Caco-2 (cell line): ENCODE data around the gene ANTXR2. TPM values are rescaled to one million over a fixed set of nuclear protein-coding genes. Genes with fewer than 3 reads are reported as not detected.
"Not testable (repeated sequence)": the region's sequence is repeated elsewhere in the genome, so short reads cannot be mapped to it uniquely, and the experiment has no call there.

Experiments
- BruUV-seq: library from RNA; stranded (reverse); fragments of 400-500 nt; replicated peaks from 2 replicates; lab custom pipeline; 2021; lab: Mats Ljungman, UMichigan
- CTCF ChIA-PET: fragments of 300-600 bp; sonication (Branson Sonifier 250); formaldehyde crosslinking; loops from one replicate; lab custom pipeline; 2022; ENCODE audit warnings: antibody characterized with exemption; lab: Charles Lee
- POLR2A ChIA-PET: fragments of 300-600 bp; sonication (Branson Sonifier 250); formaldehyde crosslinking; loops from one replicate; lab custom pipeline; 2022; ENCODE audit warnings: antibody characterized with exemption; lab: Charles Lee
- DNase-seq, 2 experiments: peaks; one replicate each; pipeline versions ENCODE4 v3.0.0 to v3.0.0-alpha.2; 2020 to 2022
- H3K27me3 ChIP-seq: replicated peaks from 2 replicates; pipeline ENCODE4 v1.6.0; 2011; ENCODE audit warnings: low read length; ENCODE audit not compliant: control insufficient read depth, insufficient read depth
- H3K36me3 ChIP-seq: 2 replicates; pipeline ENCODE4 v1.5.1; 2011; ENCODE audit warnings: low read length; ENCODE audit not compliant: control insufficient read depth, insufficient read depth
- H3K4me1 ChIP-seq: fragments of 250-450 bp; sonication (Bioruptor Pico); 2 replicates; pipeline ENCODE4 v1.5.1; 2020; ENCODE audit warnings: mild to moderate bottlenecking
- H3K4me3 ChIP-seq: 2 replicates; pipeline ENCODE4 v1.5.1; 2011; ENCODE audit warnings: low read depth, mild to moderate bottlenecking, control low read depth, low read length
- H3K9me3 ChIP-seq: fragments of 250-450 bp; sonication (Bioruptor Pico); 2 replicates; pipeline ENCODE4 v1.5.1; 2020; ENCODE audit warnings: mild to moderate bottlenecking, moderate library complexity
- H3K27ac Mint-ChIP-seq: one replicate; pipeline ENCODE4 v1.8.0; 2022; ENCODE audit warnings: mixed read lengths; ENCODE audit not compliant: unreplicated experiment
- H3K27me3 Mint-ChIP-seq: one replicate; pipeline ENCODE4 v1.8.0; 2022; ENCODE audit warnings: mixed read lengths; ENCODE audit not compliant: insufficient read depth, unreplicated experiment
- H3K36me3 Mint-ChIP-seq: one replicate; pipeline ENCODE4 v1.8.0; 2022; ENCODE audit warnings: mild to moderate bottlenecking, mixed read lengths; ENCODE audit not compliant: insufficient read depth, unreplicated experiment
- H3K4me1 Mint-ChIP-seq: one replicate; pipeline ENCODE4 v1.8.0; 2022; ENCODE audit warnings: low read depth, mixed read lengths; ENCODE audit not compliant: unreplicated experiment
- H3K4me3 Mint-ChIP-seq: one replicate; pipeline ENCODE4 v1.8.0; 2022; ENCODE audit warnings: mild to moderate bottlenecking, moderate library complexity, mixed read lengths; ENCODE audit not compliant: unreplicated experiment
- H3K9me3 Mint-ChIP-seq: one replicate; pipeline ENCODE4 v1.8.0; 2022; ENCODE audit warnings: mixed read lengths; ENCODE audit not compliant: unreplicated experiment
- intact Hi-C: fragments of 100-400 bp; cut with micrococcal nuclease; formaldehyde crosslinking; loops from one replicate; pipeline ENCODE4 v1.10.0; 2022; ENCODE audit not compliant: unreplicated experiment
- total RNA-seq: library from RNA; stranded (reverse); gene quantifications from 2 replicates; pipeline ENCODE4 v1.2.3, GENCODE V29; 2022
- TF ChIP-seq, protein P1 (sequence below), 2 experiments: fragments of 200-600 bp in 1 of 2; IDR thresholded peaks; 1 replicate in 1 of 2; 2 replicates in 1 of 2; pipeline versions ENCODE4 v1.5.1 to v1.8.0; 2011 to 2022; ENCODE audit warnings: antibody characterized with exemption in 1 of 2, control low read depth in 1 of 2, inconsistent platforms in 1 of 2, low read depth in 1 of 2, low read length in 1 of 2, mild to moderate bottlenecking in 1 of 2, moderate library complexity in 1 of 2; ENCODE audit not compliant: insufficient read depth in 1 of 2, severe bottlenecking in 1 of 2, unreplicated experiment in 1 of 2

Gene ANTXR2
- total RNA-seq, 1 experiment from 2014 or later, result 1.4 TPM

- no peaks in the 10 kb centered on the region for H3K36me3 Mint-ChIP-seq
- no peak overlapping the region for H3K4me3 ChIP-seq
Observed at GRCh38 chr4:80005863-80006262, 67.2 kb downstream of the ANTXR2 start.

DNA sequence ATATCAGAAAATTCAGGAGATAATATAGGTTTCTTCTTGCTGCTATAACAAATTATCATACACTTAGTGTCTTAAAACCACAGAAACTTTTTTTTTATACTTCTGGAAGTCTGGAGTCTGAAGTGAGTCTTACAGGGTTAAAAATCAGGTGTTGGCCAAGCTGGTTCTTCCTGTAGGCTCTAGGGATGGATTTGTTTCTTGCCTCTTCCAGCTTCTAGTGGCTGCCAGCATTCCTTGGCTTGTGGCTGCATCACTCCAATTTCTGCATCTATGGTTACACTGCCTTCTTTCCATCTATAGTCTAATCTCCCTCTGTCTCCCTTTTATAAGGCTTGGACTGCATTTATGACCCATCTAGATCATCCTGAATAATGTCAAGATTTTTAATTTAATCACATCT lies 68.7 kb downstream of the ANTXR2 start:
- intact Hi-C loops, result no loop called here
- no peak overlapping the region for H3K4me3 ChIP-seq
- peaks cover 9% of the 10 kb centered on the region for H3K9me3 Mint-ChIP-seq

More at GRCh38 chr4:80005863-80006262, 67.2 kb downstream of the ANTXR2 start:
- no peaks in the 10 kb centered on the region for H3K27me3 ChIP-seq
- intact Hi-C loops, result no loop called here
- no peak for DNase-seq
- Mint-ChIP-seq H3K9me3 (peaks cover 9% of the 10 kb centered on the region), H3K27ac (no peak overlapping the region), H3K4me1 (no peaks in the 10 kb centered on the region), H3K27me3 (peaks cover 4% of the 10 kb centered on the region), H3K4me3 (no peak overlapping the region)
- H3K9me3 ChIP-seq, result no peaks in the 10 kb centered on the region
- no peaks in the 10 kb centered on the region for H3K36me3 ChIP-seq
- CTCF ChIA-PET, result no interaction called here
- POLR2A ChIA-PET, result no interaction called here
- BruUV-seq, result no TSS peak
- TF ChIP-seq, protein P1, sequence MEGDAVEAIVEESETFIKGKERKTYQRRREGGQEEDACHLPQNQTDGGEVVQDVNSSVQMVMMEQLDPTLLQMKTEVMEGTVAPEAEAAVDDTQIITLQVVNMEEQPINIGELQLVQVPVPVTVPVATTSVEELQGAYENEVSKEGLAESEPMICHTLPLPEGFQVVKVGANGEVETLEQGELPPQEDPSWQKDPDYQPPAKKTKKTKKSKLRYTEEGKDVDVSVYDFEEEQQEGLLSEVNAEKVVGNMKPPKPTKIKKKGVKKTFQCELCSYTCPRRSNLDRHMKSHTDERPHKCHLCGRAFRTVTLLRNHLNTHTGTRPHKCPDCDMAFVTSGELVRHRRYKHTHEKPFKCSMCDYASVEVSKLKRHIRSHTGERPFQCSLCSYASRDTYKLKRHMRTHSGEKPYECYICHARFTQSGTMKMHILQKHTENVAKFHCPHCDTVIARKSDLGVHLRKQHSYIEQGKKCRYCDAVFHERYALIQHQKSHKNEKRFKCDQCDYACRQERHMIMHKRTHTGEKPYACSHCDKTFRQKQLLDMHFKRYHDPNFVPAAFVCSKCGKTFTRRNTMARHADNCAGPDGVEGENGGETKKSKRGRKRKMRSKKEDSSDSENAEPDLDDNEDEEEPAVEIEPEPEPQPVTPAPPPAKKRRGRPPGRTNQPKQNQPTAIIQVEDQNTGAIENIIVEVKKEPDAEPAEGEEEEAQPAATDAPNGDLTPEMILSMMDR (IDR thresholded peaks at IDR 0.05; ENCODE audit: insufficient read depth in 1 of 2, low read depth in 1 of 2, low read length in 1 of 2, severe bottlenecking in 1 of 2, unreplicated experiment in 1 of 2), result no peak
- no peaks in the 10 kb centered on the region for H3K4me1 ChIP-seq

GRCh38 chr4:80002559-80002958 lies 70.5 kb downstream of the ANTXR2 start:
- DNase-seq, H3K4me3 ChIP-seq, H3K27me3 Mint-ChIP-seq, CTCF ChIA-PET, H3K4me3 Mint-ChIP-seq, H3K4me1 Mint-ChIP-seq, H3K27me3 ChIP-seq, H3K9me3 Mint-ChIP-seq, H3K4me1 ChIP-seq, H3K36me3 Mint-ChIP-seq, POLR2A ChIA-PET, H3K36me3 ChIP-seq, BruUV-seq, intact Hi-C loops, H3K27ac Mint-ChIP-seq, H3K9me3 ChIP-seq: not testable (repeated sequence)

More for the DNA sequence above, 68.7 kb downstream of the ANTXR2 start:
- Histone ChIP-seq H3K36me3 (no peaks in the 10 kb centered on the region), H3K4me1 (no peaks in the 10 kb centered on the region), H3K27me3 (no peaks in the 10 kb centered on the region), H3K9me3 (no peaks in the 10 kb centered on the region)
- Mint-ChIP-seq H3K4me1 (no peaks in the 10 kb centered on the region), H3K36me3 (no peaks in the 10 kb centered on the region), H3K4me3 (no peak overlapping the region), H3K27me3 (peaks cover 4% of the 10 kb centered on the region), H3K27ac (no peak overlapping the region)
- no peak for DNase-seq
- ChIA-PET CTCF (no interaction called here), POLR2A (no interaction called here)
- no TSS peak for BruUV-seq
- TF ChIP-seq, protein P1 (IDR thresholded peaks at IDR 0.05; ENCODE audit: insufficient read depth in 1 of 2, low read depth in 1 of 2, low read length in 1 of 2, severe bottlenecking in 1 of 2, unreplicated experiment in 1 of 2), result no peak

DNA sequence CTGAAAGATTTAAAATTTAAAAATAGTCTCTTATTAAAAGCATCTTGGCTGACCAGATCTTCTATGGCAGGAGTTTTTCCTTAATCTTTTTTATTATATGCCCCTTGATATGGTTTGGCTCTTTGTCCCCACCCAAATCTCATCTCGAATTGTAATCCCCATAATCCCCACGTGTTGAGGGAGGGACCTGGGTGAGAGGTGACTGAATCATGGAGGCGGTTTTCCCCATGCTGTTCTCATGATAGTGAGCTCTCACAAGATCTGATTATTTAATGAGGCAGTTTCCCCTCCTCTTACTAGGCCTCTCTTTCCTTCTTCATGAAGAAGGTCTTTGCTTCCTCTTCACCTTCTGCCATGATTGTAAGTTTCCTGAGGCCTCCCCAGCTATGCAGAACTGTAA lies 74.0 kb downstream of the ANTXR2 start:
- H3K36me3 ChIP-seq, H3K9me3 ChIP-seq, DNase-seq, H3K27me3 ChIP-seq, H3K4me3 Mint-ChIP-seq, POLR2A ChIA-PET, intact Hi-C loops, H3K4me1 Mint-ChIP-seq, CTCF ChIA-PET, BruUV-seq, H3K27me3 Mint-ChIP-seq, H3K4me3 ChIP-seq, H3K4me1 ChIP-seq, H3K27ac Mint-ChIP-seq, H3K36me3 Mint-ChIP-seq, H3K9me3 Mint-ChIP-seq: not testable (repeated sequence)
